ENCODE data around the gene ERBB4.

Gene ERBB4

GRCh38 chr2:211368467-211368866, 1170.1 kb downstream of the ERBB4 start:
- DNase-seq, result no peak

DNA sequence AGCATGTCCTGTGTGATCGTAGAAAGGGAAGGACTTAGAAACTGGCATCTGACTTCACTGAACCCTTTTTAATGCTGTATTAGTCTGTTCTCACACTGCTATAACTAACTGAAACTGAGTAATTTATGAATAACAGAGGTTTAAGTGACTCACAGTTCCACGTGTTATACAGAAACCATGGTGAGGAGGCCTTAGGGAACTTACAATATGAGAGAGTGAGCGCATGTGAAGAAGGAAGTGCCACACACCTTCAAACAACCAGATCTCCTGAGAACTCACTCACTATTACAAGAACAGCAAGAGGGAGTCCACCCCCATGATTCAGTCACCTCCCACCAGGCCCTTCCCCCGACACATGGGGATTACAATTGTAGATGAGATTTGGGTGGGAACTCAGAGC, 1170.9 kb downstream of the ERBB4 start:
- no peak for DNase-seq

- no peak for DNase-seq
Measured at GRCh38 chr2:211367293-211367692, 1171.3 kb downstream of the ERBB4 start.

DNA sequence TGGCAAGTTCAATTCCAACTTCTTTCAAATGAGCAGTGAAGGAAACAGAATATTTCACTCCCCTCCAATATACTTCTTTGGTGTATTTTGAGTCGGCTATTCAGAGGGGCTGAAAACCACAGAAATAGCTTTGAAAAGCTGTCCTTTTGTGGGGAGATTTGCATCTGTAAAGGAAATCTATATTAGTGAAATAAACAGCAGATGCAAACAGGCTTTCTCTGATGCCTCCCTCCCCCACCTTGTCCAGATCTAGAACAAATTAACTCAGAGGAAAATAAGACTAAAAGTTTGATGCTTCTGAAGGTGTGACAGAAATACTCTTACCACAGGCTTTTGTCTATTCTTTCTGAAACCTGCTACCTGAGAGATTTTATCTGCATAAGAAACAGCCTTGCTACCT, 1173.7 kb downstream of the ERBB4 start:
- DNase-seq, result no peak

- no peak for DNase-seq
Measured at GRCh38 chr2:211361383-211361782, 1177.2 kb downstream of the ERBB4 start.

DNA sequence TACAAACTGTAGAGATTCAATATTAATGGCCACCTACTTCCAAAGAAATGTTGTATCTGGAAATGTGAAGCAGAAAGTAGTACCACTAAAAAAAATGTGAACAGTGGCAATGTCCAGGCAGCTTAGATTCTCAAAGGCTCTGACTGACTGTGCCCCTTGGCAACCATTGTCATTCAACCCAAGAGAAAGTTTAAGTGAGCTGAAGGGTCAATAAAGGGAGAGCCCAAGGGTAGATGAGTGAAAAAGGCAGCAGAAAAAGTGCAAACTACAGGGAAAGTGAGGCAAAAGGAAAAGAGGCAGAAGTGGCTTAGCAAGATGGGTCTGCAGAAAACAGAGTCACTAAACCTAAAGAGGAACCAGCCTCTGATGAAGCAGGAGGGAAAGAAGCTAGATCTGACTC, 1179.3 kb downstream of the ERBB4 start:
- DNase-seq, result no peak

DNA sequence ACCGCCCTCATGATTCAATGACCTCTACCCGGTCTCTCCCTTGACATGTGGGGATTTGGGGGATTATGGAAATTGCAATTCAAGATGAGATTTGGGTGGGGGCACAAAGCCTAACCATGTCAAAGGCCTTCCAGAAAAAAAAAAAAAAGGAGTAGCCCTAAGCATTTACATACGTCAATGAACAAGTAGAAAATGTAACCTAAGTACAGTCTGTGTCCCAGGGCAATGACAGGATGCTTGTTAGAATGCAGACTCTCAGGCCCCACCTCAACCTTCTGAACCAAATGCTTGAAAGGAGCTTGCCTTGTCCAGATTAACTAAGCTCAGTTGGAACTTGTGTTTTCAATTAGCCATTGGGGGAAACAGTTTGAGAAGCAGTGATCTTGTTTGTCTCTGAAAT, 1180.1 kb downstream of the ERBB4 start:
- DNase-seq, result no peak

- DNase-seq, result no peak
Measured at GRCh38 chr2:211354481-211354880, 1184.1 kb downstream of the ERBB4 start.

GRCh38 chr2:211351987-211352386, 1186.6 kb downstream of the ERBB4 start:
- no peak for DNase-seq

DNA sequence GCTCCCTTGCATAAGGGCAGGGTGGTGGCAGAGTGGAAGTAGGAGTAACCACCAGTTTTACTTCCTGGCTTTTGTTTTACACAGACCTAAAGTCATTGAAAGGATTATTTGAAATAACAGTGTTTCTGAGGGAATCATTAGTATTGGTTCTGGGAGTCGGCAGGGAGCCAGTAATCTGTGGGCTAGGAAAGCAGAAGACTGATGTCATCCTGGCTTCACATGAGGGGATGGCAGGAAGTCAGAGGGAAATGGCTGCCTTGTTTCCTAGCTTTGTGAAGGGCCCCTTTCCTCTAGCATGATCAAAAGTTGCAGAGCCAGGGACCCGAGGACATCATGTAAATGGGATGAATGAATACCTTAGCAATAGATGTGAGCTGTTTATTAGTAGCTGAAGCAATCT, 1189.6 kb downstream of the ERBB4 start:
- no peak for DNase-seq

GRCh38 chr2:211347328-211347727, 1191.3 kb downstream of the ERBB4 start:
- DNase-seq, result no peak

GRCh38 chr2:211344289-211344688, 1194.3 kb downstream of the ERBB4 start:
- DNase-seq, result no peak

GRCh38 chr2:211333377-211333776, 1205.2 kb downstream of the ERBB4 start:
- no peak for DNase-seq

- no peak for DNase-seq
Measured at GRCh38 chr2:211331736-211332135, 1206.9 kb downstream of the ERBB4 start.

- DNase-seq, result no peak
Measured at GRCh38 chr2:211329882-211330281, 1208.7 kb downstream of the ERBB4 start.

GRCh38 chr2:211329421-211329820, 1209.2 kb downstream of the ERBB4 start:
- no peak for DNase-seq

- DNase-seq, result no peak
Measured at GRCh38 chr2:211328126-211328525, 1210.5 kb downstream of the ERBB4 start.

Measured in stimulated activated naive CD4-positive, alpha-beta T cell treated with Interleukin-2 at 50 U/mL for 16 hours (primary cell).